ENCODE data around the gene AVL9.
"Not testable (repeated sequence)": the region's sequence is repeated elsewhere in the genome, so short reads cannot be mapped to it uniquely, and the experiment has no call there.

Gene AVL9

DNA sequence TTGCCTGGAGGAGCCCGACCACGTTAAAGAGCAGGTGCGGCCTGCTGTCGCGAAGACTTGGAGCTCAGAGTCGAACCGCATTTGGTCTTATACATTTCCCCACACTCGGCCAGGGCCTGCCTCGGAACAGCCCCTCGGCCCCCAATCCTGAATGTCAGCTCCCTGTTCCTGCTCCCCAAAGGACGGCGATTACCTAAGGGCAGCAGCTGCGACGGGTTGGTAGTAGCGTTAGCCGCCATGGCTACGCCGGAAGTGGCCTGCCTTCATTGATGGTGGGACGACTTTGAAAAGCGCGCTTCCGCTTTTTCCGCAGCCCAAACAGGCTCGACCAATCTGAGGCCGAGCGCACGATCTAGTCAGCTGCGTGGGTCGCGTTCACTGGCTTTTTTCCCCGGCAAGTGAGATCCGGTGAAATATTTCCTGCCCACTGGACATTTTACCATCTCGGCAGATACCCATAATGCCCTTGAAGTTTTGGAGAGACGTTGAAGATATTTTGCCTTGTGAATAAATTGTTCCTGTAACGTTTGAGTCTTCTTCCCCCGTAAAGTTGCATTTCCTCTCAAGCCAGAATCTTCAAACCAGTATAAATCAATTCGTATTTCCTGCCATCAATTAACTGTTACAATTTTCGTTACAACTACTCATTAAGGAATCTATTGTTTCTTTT is 5.0 kb upstream of the AVL9 start, which contains the start of gene LSM5:
Gene LSM5, minus strand, starts transcription at position 254 of the 670 bp plus-strand sequence. Its CDS starts 15 bp downstream, at position 239.
- peak; percentile 86 for DNase-seq (ENCODE audit: extremely low read depth, low read depth)
- H3K4me3 ChIP-seq (replicated peaks; ENCODE audit: low read depth, low read length) = peak within 1 kb of the TSS; percentile 81
- TF ChIP-seq, protein P1, sequence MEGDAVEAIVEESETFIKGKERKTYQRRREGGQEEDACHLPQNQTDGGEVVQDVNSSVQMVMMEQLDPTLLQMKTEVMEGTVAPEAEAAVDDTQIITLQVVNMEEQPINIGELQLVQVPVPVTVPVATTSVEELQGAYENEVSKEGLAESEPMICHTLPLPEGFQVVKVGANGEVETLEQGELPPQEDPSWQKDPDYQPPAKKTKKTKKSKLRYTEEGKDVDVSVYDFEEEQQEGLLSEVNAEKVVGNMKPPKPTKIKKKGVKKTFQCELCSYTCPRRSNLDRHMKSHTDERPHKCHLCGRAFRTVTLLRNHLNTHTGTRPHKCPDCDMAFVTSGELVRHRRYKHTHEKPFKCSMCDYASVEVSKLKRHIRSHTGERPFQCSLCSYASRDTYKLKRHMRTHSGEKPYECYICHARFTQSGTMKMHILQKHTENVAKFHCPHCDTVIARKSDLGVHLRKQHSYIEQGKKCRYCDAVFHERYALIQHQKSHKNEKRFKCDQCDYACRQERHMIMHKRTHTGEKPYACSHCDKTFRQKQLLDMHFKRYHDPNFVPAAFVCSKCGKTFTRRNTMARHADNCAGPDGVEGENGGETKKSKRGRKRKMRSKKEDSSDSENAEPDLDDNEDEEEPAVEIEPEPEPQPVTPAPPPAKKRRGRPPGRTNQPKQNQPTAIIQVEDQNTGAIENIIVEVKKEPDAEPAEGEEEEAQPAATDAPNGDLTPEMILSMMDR (IDR thresholded peaks at IDR 0.05; ENCODE audit: low read depth, low read length, missing control alignments) = no peak

DNA sequence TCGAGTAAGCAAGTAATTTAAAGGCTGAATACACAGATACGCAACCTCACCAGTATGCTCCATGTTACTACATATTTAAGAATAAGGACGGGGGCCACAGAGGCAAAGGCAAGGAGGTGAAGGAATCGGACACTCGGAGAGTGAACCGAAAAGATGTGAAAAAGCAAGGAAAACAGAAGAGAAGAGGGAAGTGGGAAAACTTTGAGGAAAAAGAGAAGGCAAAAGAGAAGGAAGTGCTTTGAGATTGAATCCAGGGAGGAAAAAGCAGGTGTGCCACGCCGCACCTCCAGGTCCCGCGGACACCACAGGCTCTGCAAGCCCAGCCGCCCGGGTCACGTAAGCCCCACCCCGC is 367 bp upstream of the AVL9 start:
- peak overlapping the region; percentile 88 for H3K4me3 ChIP-seq (replicated peaks; ENCODE audit: low read depth, low read length)
- DNase-seq (ENCODE audit: extremely low read depth, low read depth) = no peak
- TF ChIP-seq, protein P1 (IDR thresholded peaks at IDR 0.05; ENCODE audit: low read depth, low read length, missing control alignments) = no peak

DNA sequence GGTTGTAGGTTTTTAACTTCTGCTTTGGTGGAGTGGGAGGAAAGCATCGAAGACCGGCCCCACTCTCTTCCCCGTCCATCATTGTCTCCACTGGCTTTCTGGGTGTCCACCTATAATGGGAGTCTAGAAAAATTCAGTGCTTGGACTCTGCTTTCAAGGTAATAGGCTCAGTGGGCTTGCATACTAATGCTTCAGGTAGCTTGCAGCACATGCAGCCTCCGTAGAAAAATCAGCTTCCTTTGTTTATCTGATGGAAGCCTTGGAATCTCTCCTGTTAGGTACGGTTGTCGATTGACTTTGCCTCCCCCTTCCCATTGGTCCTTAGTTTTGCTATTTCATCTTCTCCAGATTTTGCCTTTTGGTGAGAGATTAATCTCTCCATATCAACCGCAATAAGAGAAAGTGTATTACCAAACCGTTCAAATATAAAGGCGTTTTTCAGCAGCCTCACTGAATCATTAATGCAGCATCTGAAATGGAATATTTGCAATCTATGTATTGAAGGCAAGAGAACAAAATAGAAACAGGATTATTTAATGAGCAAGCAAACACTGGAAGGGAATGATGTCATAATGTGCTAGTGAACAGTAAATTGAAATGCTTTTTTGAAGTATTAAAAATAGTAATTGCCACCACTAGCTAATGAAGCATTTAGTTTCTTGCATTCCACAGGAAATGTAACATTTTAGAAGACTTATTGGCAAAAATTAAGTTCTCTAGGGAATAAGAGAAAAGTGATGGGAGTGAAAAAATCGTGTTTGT is 944 bp downstream of the AVL9 start:
- TF ChIP-seq, protein P1 (IDR thresholded peaks at IDR 0.05; ENCODE audit: low read depth, low read length, missing control alignments) = no peak
- no peak for DNase-seq (ENCODE audit: extremely low read depth, low read depth)
- H3K4me3 ChIP-seq (replicated peaks; ENCODE audit: low read depth, low read length) = peak overlapping the region; percentile 88

DNA sequence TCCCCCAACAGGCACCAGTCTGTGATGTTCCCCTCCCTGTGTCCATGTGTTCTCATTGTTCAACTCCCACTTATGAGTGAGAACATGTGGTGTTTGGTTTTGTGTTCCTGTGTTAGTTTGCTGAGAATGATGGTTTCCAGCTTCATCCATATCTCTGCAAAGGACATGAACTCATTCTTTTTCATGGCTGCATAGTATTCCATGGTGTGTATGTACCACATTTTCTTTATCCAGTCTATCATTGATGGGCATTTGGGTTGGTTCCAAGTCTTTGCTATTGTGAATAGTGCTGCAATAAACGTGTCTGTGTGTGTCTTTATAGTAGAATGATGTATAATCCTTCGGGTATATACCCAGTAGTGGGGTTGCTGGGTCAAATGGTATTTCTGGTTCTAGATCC is 4.5 kb downstream of the AVL9 start:
- not testable (repeated sequence) for DNase-seq (ENCODE audit: extremely low read depth, low read depth); H3K4me3 ChIP-seq (replicated peaks; ENCODE audit: low read depth, low read length)

DNA sequence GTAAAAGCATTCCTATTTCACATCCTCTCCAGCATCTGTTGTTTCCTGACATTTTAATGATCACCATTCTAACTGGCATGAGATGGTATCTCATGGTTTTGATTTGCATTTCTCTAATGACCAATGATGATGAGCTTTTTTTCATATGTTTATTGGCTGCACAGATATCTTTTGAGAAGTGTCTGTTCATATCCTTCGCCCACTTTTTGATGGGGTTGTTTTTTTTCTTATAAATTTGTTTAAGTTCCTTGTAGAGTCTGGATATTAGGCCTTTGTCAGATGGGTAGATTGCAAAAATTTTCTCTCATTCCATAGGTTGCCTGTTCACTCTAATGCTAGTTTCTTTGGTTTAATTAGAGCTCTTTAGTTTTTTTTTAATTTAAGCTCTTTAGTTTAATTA is 4.9 kb downstream of the AVL9 start:
- DNase-seq (ENCODE audit: extremely low read depth, low read depth); H3K4me3 ChIP-seq (replicated peaks; ENCODE audit: low read depth, low read length): not testable (repeated sequence)

DNA sequence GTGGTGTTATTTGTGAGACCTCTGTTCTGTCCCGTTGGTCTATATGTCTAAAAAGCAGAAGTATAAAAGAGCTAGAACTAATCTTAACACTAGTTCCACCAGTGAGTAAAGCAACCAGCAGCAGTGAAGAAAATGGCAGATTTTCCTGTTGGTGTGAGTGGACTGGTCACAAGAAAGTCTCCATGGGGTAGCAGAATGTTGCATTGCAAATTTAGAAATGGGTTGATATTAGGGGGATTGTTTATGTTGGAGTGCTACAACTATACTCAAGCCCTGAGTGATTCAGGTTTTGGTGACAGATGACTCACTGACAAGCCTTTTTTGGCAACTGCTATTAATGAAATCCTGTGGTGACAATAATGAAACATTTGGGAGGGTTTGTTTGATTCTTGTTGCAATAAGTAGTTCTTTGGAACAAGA is 5.6 kb downstream of the AVL9 start:
- no peak overlapping the region for H3K4me3 ChIP-seq (replicated peaks; ENCODE audit: low read depth, low read length)
- TF ChIP-seq, protein P1 (IDR thresholded peaks at IDR 0.05; ENCODE audit: low read depth, low read length, missing control alignments) = no peak
- DNase-seq (ENCODE audit: extremely low read depth, low read depth) = no peak

DNA sequence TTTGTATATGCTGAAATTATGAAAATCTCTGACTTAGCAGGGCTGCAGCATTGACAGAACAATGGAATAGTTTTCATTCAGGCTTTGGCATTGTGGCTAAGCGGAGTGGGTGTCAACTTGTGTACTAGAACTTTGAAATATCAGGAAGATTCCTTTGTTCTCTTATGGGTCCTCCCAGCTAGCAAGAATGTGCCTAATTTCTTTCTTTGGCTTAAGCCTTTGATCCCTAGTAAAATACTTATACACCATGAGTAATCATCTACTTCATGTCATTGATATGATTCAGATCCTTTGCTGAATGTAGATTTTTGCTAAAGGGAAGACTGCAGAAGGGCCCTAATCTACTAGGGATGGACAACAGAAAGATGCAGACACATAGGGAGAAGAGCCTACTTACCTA is 6.2 kb downstream of the AVL9 start:
- no peak overlapping the region for H3K4me3 ChIP-seq (replicated peaks; ENCODE audit: low read depth, low read length)
- DNase-seq (ENCODE audit: extremely low read depth, low read depth) = no peak

More for the DNA sequence above, 6.2 kb downstream of the AVL9 start:
- TF ChIP-seq, protein P1 (IDR thresholded peaks at IDR 0.05; ENCODE audit: low read depth, low read length, missing control alignments) = no peak
